ENCODE data around the gene HIGD2B. TPM values are rescaled to one million over a fixed set of nuclear protein-coding genes. Genes with fewer than 3 reads are reported as not detected.
"Not testable (repeated sequence)": the region's sequence is repeated elsewhere in the genome, so short reads cannot be mapped to it uniquely, and the experiment has no call there.

HIGD2B gene
- total RNA-seq, 4 donors from 2014 or later: not detected

GRCh38 chr15:72724028-72724427 lies 38.0 kb upstream of the HIGD2B start:
- Histone ChIP-seq H3K27me3 (no peaks in the 10 kb centered on the region), H3K27ac (replicated peaks in 1 of 4) (no peak overlapping the region), H3K9me3 (no peaks in the 10 kb centered on the region), H3K4me3 (no peak overlapping the region), H3K4me1 (no peaks in the 10 kb centered on the region), H3K36me3 (peaks cover 0 to 44% (median 24%) of the 10 kb centered on the region in 4 donors)
- TF ChIP-seq, protein P1, sequence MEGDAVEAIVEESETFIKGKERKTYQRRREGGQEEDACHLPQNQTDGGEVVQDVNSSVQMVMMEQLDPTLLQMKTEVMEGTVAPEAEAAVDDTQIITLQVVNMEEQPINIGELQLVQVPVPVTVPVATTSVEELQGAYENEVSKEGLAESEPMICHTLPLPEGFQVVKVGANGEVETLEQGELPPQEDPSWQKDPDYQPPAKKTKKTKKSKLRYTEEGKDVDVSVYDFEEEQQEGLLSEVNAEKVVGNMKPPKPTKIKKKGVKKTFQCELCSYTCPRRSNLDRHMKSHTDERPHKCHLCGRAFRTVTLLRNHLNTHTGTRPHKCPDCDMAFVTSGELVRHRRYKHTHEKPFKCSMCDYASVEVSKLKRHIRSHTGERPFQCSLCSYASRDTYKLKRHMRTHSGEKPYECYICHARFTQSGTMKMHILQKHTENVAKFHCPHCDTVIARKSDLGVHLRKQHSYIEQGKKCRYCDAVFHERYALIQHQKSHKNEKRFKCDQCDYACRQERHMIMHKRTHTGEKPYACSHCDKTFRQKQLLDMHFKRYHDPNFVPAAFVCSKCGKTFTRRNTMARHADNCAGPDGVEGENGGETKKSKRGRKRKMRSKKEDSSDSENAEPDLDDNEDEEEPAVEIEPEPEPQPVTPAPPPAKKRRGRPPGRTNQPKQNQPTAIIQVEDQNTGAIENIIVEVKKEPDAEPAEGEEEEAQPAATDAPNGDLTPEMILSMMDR (IDR thresholded peaks at IDR 0.05): no peak
- TF ChIP-seq EP300 (IDR thresholded peaks at IDR 0.05) (no peak), POLR2AphosphoS5 (IDR thresholded peaks at IDR 0.05) (no peak), POLR2A (IDR thresholded peaks at IDR 0.05; ENCODE audit: low read depth) (no peak)
- no peak for DNase-seq (ENCODE audit: extremely low spot score)
- WGBS: 75% methylated on average over 1 of the region's 1 CpG
- intact Hi-C loops (cut with DNase I): no loop called here

GRCh38 chr15:72722071-72722696 lies 36.2 kb upstream of the HIGD2B start:
- DNase-seq (ENCODE audit: extremely low spot score): no peak
- 37% methylated on average over 3 of the region's 3 CpGs for WGBS
- TF ChIP-seq, protein P1 (IDR thresholded peaks at IDR 0.05): peak; percentile 44 to 64 (median 48)
- no peak for TF ChIP-seq EP300 (IDR thresholded peaks at IDR 0.05)
- H3K9me3 ChIP-seq: no peaks in the 10 kb centered on the region
- H3K4me1 ChIP-seq: no peaks in the 10 kb centered on the region
- H3K36me3 ChIP-seq: peaks cover 4 to 50% (median 27%) of the 10 kb centered on the region in 4 donors
- no peak overlapping the region for H3K27ac ChIP-seq (replicated peaks in 1 of 4)
- intact Hi-C loops (cut with DNase I): no loop called here
- H3K4me3 ChIP-seq: no peak overlapping the region
- H3K27me3 ChIP-seq: no peaks in the 10 kb centered on the region

DNA sequence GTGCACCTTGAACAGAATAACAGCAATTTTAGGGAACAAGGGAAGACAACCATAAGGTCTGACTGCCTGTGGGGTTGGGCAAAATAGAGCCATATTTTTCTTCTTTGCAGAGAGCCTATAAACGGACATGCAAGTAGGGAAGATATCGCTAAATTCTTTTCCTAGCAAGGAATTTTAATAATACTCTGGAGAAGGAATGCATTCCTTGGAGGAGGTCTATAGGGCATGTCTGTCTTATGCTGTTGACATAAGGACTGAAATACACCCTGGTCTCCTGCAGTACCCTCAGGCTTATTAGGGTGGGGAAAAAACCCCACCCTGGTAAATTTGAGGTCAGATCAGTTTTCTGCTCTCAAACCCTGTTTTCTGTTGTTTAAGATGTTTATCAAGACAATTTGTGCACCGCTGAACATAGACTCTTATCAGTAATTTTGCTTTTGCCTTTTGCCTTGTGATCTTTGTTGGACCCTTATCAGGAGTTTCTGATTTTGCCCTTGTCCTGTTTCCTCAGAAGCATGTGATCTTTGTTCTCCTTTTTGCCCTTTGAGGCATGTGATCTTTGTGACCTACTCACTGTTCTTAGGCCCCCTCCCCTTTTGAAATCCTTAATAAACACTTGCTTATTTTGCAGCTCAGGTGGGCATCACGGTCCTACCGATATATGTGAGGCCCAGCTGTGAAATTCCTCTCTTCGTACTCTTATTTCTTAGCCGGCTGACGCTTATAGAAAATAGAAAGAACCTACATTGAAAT lies 22.7 kb upstream of the HIGD2B start:
- H3K27ac ChIP-seq (replicated peaks in 1 of 4); intact Hi-C loops (cut with DNase I); DNase-seq (ENCODE audit: extremely low spot score); H3K9me3 ChIP-seq; H3K4me3 ChIP-seq; H3K27me3 ChIP-seq; H3K4me1 ChIP-seq: not testable (repeated sequence)
- 89% methylated on average over 8 of the region's 8 CpGs for WGBS
- H3K36me3 ChIP-seq: peaks cover 0 to 36% (median 23%) of the 10 kb centered on the region in 4 donors

DNA sequence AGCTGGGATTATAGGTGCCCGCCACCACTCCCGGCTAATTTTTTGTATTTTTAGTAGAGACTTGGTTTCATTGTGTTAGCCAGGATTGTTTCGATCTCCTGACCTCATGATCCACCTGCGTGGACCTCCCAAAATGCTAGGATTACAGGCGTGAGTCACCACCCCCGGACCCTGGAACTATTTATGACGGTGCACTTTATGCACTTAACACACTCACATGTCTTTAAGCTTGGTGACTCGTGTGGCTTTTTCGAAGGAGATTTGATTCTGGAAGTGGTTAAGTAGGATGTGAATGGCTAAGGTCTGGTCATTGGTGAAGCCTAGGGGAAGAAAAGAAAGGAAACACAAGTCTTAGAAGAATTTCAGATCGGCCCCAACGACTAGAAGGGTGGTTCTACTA lies 20.3 kb upstream of the HIGD2B start:
- intact Hi-C loops (cut with DNase I): no loop called here
- no peak overlapping the region for H3K4me3 ChIP-seq
- WGBS: 95% methylated on average over 11 of the region's 11 CpGs

GRCh38 chr15:72700076-72700475 lies 14.1 kb upstream of the HIGD2B start:
- no peak for DNase-seq (ENCODE audit: extremely low spot score)
- Histone ChIP-seq H3K4me1 (no peaks in the 10 kb centered on the region), H3K4me3 (no peak overlapping the region), H3K36me3 (peaks cover 0 to 6% (median 0%) of the 10 kb centered on the region in 4 donors), H3K27ac (replicated peaks in 1 of 4) (no peak overlapping the region), H3K9me3 (no peaks in the 10 kb centered on the region), H3K27me3 (no peaks in the 10 kb centered on the region)
- TF ChIP-seq POLR2AphosphoS5 (IDR thresholded peaks at IDR 0.05) (no peak), POLR2A (IDR thresholded peaks at IDR 0.05; ENCODE audit: low read depth) (no peak), EP300 (IDR thresholded peaks at IDR 0.05) (no peak)
- TF ChIP-seq, protein P1 (IDR thresholded peaks at IDR 0.05): no peak
- intact Hi-C loops (cut with DNase I): no loop called here
- WGBS: 89% methylated on average over 9 of the region's 9 CpGs

More for the DNA sequence above, 20.3 kb upstream of the HIGD2B start:
- no peak overlapping the region for H3K27ac ChIP-seq (replicated peaks in 1 of 4)
- peaks cover 0 to 11% (median 2%) of the 10 kb centered on the region in 4 donors for H3K36me3 ChIP-seq
- no peaks in the 10 kb centered on the region for H3K9me3 ChIP-seq
- H3K4me1 ChIP-seq: no peaks in the 10 kb centered on the region
- no peaks in the 10 kb centered on the region for H3K27me3 ChIP-seq
- TF ChIP-seq, protein P1 (IDR thresholded peaks at IDR 0.05): no peak
- TF ChIP-seq POLR2AphosphoS5 (IDR thresholded peaks at IDR 0.05) (no peak), POLR2A (IDR thresholded peaks at IDR 0.05; ENCODE audit: low read depth) (no peak), EP300 (IDR thresholded peaks at IDR 0.05) (no peak)
- no peak for DNase-seq (ENCODE audit: extremely low spot score)

All from esophagus muscularis mucosa (tissue), 4 donors.